T-helper 17 cell (primary cell): ENCODE data around the gene PATZ1. TPM values are rescaled to one million over a fixed set of nuclear protein-coding genes. Genes with fewer than 3 reads are reported as not detected.

Source experiments
- ATAC-seq: fragments of 150-1000 bp; cut with Tn5 transposase; 2 replicates; pipeline ENCODE4 v1.10.0; 2021; ENCODE audit warnings: mild to moderate bottlenecking, moderate library complexity
- DNase-seq, 3 donors: peaks; one replicate each; pipeline versions ENCODE4 v3.0.0 to v3.0.0-alpha.2; 2020 to 2021
- H3K9me3 ChIP-seq: one replicate; pipeline ENCODE4 v1.7.0; 2013; ENCODE audit warnings: low read length, mild to moderate bottlenecking; ENCODE audit not compliant: control insufficient read depth, poor library complexity, severe bottlenecking
- H3K27ac Mint-ChIP-seq: one replicate; pipeline ENCODE4 v1.8.0; 2022; ENCODE audit warnings: mild to moderate bottlenecking, moderate library complexity, mixed read lengths
- H3K27me3 Mint-ChIP-seq: one replicate; pipeline ENCODE4 v1.8.0; 2022; ENCODE audit warnings: mixed read lengths
- H3K36me3 Mint-ChIP-seq: one replicate; pipeline ENCODE4 v1.8.0; 2022; ENCODE audit warnings: low read depth, mixed read lengths
- H3K4me1 Mint-ChIP-seq: one replicate; pipeline ENCODE4 v1.8.0; 2022; ENCODE audit warnings: mild to moderate bottlenecking, mixed read lengths
- H3K4me3 Mint-ChIP-seq: one replicate; pipeline ENCODE4 v1.8.0; 2022; ENCODE audit warnings: mild to moderate bottlenecking, moderate library complexity, mixed read lengths
- total RNA-seq, 4 donors: library from RNA in 2 of 4; stranded (reverse) in 2 of 4; gene quantifications; one replicate each; pipeline ENCODE4 v1.2.3 and lab custom pipeline; 2022 to 2026

PATZ1 gene
- total RNA-seq, 2 donors from 2014 or later: 35.0 to 38.9 TPM

DNA sequence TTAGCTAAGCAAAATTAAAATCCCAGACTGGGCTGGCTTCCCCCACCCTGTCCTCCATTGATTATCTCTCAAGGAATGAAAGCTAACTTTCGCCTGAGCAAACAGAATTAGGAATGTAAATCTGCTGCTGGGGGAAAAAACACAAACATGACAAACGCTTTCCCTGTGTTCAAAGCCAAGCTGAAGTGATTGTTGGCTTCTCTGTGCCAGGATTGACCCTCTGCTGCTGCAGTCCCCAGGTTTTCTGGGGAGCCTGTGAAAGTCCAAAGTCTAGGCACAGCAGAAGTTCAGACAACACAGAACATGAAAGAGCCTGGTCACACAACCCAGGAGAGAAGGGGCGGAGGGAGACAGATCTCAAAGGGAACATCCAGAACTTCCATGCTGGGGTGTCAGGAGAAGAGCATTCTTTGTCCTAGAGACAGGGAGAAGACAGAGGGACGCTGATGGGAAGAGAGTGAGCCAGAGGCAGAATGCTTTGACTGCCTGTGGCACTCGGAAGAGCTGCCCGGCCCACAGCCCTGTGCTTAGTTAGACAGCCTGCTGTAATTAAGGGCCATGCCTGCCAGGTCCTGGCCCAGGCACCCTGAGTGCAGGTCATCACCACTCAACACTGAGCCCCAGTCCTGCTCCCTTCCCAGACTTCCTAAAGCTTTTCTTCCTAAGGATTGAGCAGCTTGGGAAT lies 6.9 kb downstream of the PATZ1 start:
- peaks cover 49% of the 10 kb centered on the region for H3K4me1 Mint-ChIP-seq
- no peak overlapping the region for H3K4me3 Mint-ChIP-seq
- H3K27me3 Mint-ChIP-seq: no peaks in the 10 kb centered on the region
- H3K9me3 ChIP-seq: no peaks in the 10 kb centered on the region
- H3K27ac Mint-ChIP-seq: peak overlapping the region; percentile 91
- no peak for DNase-seq
- H3K36me3 Mint-ChIP-seq: peaks cover 8% of the 10 kb centered on the region
- ATAC-seq: no peak

DNA sequence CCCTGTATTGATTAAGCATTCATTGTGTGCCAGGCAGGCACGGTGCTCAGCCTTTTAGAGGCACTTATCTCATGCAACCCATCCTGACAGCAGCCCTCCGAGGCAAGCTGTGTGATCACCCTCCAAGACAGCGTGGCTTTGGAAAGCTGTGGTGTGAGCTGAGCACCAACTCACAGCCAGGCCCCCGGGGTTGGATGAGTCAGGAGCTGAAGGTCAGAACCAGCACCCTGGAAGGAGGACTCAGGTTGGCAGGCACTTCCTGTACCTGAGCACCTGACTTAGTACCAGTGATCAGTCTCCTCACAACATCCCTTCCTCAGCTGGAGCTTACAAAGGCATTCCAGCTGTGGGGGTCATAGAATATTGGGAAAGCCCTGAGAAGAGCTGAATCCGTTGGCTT lies 9.0 kb downstream of the PATZ1 start:
- no peak overlapping the region for H3K27ac Mint-ChIP-seq
- H3K4me1 Mint-ChIP-seq: peaks cover 38% of the 10 kb centered on the region
- no peaks in the 10 kb centered on the region for H3K27me3 Mint-ChIP-seq
- no peak for DNase-seq
- no peak for ATAC-seq
- no peaks in the 10 kb centered on the region for H3K9me3 ChIP-seq
- H3K36me3 Mint-ChIP-seq: peaks cover 11% of the 10 kb centered on the region
- H3K4me3 Mint-ChIP-seq: no peak overlapping the region

DNA sequence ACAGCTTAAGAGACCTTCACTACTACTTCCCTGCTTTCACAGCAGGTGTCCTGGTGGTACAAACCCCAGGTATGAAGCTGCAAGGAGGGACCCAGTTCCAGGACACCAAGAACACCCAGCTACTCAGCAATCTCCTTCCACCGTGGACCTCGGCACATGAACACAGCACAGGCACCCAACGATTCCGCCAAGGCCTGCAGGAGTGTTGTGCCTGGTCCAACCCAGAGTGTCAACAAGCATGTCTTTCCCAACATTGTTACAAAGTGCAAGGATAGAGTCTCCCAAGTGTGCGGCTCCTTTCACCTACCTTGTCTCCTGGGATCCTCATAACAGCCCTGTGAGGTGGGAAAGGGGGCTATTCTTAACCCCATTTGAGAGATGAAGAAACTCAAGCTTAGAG lies 11.8 kb downstream of the PATZ1 start:
- H3K9me3 ChIP-seq: no peaks in the 10 kb centered on the region
- no peak for ATAC-seq
- Mint-ChIP-seq H3K27ac (peak overlapping the region; percentile 69), H3K27me3 (no peaks in the 10 kb centered on the region), H3K36me3 (peaks cover 11% of the 10 kb centered on the region), H3K4me1 (peaks cover 20% of the 10 kb centered on the region), H3K4me3 (no peak overlapping the region)
- DNase-seq: no peak

DNA sequence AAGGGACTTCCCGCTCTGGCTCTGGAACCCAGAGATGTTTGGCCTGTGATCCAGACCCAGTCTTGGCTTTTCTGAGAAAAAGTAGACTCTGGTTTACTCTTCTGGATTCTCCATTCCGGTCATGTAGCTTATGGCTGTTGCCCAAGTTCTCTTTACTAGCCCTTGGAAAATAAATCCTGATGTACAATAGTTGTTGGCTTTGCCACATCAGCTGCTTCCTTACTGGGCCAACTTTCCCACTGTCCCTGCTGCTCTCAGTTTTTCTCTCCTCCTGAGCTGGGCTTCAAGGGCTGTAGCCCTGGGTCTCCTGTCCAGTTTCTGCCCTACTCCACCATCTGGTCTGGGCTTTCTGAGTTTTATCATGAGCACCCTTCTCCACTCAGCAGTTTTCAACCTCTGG lies 12.5 kb downstream of the PATZ1 start:
- Mint-ChIP-seq H3K27me3 (no peaks in the 10 kb centered on the region), H3K36me3 (peaks cover 11% of the 10 kb centered on the region), H3K4me1 (peaks cover 18% of the 10 kb centered on the region), H3K4me3 (no peak overlapping the region), H3K27ac (peak overlapping the region; percentile 69)
- H3K9me3 ChIP-seq: no peaks in the 10 kb centered on the region
- ATAC-seq: no peak
- DNase-seq: no peak

DNA sequence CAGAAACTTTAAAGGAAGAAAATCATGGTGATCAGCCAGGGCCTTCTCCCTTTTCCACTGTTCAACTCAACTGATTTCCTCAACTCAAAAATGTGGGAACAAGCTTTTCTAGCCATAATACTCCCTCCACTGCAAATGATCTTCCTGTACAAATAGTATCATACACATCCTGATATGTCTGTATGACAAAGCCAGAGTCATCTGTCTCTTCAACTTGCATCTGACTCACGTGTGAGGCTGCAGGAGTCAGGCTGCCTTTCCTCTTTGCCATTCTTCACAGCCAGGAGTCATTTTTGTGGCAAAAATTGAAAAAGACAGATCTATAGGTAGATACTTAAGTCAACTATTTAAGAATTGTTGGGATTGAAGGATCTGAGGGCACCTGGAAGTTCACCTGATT lies 13.3 kb downstream of the PATZ1 start:
- ATAC-seq (no peak), DNase-seq (no peak)
- no peak overlapping the region for H3K4me3 Mint-ChIP-seq
- H3K27ac Mint-ChIP-seq: peak overlapping the region; percentile 69
- no peaks in the 10 kb centered on the region for H3K9me3 ChIP-seq
- peaks cover 11% of the 10 kb centered on the region for H3K36me3 Mint-ChIP-seq
- peaks cover 16% of the 10 kb centered on the region for H3K4me1 Mint-ChIP-seq
- no peaks in the 10 kb centered on the region for H3K27me3 Mint-ChIP-seq

DNA sequence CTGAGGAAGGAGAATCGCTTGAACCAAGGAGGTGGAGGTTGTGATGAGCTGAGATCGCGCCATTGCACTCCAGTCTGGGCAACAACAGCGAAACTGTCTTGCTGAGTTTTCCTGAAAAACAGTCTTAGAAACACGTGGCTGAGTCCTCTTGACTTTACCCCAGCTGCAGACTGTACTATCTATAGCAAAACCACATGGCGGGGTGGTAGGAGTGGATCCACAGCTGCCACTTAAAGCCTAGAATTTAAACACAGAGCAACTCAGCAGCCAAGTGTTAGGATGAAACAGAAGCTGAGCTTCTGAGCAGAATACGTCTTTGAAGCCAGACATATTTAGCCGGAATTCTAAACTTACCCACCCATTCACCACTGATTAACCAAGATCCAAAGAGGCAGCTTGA lies 14.1 kb downstream of the PATZ1 start:
- ATAC-seq: no peak
- no peaks in the 10 kb centered on the region for H3K27me3 Mint-ChIP-seq
- H3K4me3 Mint-ChIP-seq: no peak overlapping the region
- no peak for DNase-seq
- H3K27ac Mint-ChIP-seq: no peak overlapping the region
- H3K36me3 Mint-ChIP-seq: peaks cover 11% of the 10 kb centered on the region
- no peaks in the 10 kb centered on the region for H3K9me3 ChIP-seq
- H3K4me1 Mint-ChIP-seq: peaks cover 16% of the 10 kb centered on the region

DNA sequence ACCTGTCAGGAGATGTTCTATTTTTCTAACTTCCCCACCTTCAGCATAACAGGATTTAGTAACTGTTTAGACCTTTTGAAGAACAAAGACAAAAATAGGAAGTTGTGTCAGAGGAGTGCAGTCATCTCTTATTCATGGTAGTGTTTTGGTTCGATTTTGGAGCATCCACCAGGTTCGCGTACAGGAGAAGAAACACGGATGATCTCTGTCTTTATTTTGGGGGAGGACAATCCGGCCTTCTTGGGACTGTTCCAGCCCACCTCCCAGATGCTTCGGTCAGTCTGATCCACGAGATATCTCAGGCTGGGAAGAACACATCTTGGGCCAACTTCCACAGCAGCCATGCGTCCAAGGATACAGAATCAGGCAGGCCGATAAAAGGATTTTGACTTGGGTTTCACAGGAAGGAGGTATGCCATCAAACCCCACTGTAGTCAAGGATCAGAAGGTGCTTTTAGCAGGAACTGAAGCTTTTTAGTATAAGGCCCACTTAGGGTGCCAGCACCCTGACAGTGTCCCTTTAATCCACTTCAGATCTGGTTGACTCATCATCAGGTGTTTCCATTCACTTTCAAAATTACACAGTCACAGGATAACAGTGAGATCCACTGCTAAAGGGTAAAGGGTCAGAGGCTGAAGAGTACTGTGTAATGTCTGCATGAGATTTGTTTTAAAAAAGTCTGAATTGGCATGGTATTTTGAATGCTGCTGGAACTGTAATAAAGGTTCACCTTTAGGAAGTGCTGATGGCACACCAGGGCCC lies 16.5 kb downstream of the PATZ1 start:
- Mint-ChIP-seq H3K27ac (no peak overlapping the region), H3K36me3 (peaks cover 21% of the 10 kb centered on the region), H3K4me3 (no peak overlapping the region), H3K4me1 (peaks cover 18% of the 10 kb centered on the region), H3K27me3 (no peaks in the 10 kb centered on the region)
- DNase-seq (no peak), ATAC-seq (no peak)
- no peaks in the 10 kb centered on the region for H3K9me3 ChIP-seq

DNA sequence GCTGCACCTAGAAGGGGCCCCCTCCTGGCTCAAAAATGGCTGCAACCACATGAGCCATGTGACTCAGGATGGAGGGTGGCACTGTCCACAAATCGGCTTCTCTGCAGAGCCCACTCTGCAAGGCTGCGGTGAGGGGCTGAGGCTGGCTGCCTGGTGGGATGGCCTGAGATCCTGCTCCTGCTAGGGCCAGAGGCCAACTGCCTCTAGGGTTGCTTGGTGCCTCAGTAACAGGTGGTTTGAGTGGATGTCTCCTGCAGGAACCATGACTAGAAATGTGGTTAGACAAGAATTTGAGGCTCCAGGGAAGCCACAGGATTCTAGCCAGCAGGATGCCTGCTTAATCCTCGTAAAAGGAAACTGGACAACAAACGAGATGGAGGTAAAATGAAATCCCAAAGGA lies 17.1 kb downstream of the PATZ1 start:
- Mint-ChIP-seq H3K36me3 (peaks cover 21% of the 10 kb centered on the region), H3K4me1 (peaks cover 17% of the 10 kb centered on the region), H3K27ac (no peak overlapping the region), H3K4me3 (no peak overlapping the region), H3K27me3 (no peaks in the 10 kb centered on the region)
- H3K9me3 ChIP-seq: no peaks in the 10 kb centered on the region
- ATAC-seq (no peak), DNase-seq (no peak)

DNA sequence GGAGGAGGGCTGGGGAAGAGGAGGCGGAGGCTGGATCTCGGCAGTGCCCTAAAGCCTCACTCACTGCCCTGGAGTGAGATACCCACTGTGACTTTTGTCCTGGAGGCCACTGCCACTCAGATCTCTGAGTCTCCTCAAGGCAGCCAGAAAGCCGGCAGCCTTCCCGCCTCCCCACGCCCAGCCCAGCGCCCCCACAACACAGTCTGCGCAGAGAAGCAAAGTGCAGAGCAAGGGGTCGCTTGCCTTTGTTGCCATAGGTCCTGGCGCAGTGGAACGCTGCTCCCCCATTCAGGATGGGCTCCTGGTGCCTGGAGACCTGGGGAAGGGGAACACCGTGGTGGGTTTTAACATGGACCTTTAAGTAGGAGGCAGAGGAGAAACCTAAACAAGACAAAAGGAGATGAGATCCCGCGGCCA lies 17.6 kb downstream of the PATZ1 start:
- DNase-seq (no peak), ATAC-seq (no peak)
- Mint-ChIP-seq H3K36me3 (peaks cover 21% of the 10 kb centered on the region), H3K27me3 (no peaks in the 10 kb centered on the region), H3K4me3 (no peak overlapping the region), H3K4me1 (peaks cover 14% of the 10 kb centered on the region), H3K27ac (no peak overlapping the region)
- H3K9me3 ChIP-seq: no peaks in the 10 kb centered on the region

DNA sequence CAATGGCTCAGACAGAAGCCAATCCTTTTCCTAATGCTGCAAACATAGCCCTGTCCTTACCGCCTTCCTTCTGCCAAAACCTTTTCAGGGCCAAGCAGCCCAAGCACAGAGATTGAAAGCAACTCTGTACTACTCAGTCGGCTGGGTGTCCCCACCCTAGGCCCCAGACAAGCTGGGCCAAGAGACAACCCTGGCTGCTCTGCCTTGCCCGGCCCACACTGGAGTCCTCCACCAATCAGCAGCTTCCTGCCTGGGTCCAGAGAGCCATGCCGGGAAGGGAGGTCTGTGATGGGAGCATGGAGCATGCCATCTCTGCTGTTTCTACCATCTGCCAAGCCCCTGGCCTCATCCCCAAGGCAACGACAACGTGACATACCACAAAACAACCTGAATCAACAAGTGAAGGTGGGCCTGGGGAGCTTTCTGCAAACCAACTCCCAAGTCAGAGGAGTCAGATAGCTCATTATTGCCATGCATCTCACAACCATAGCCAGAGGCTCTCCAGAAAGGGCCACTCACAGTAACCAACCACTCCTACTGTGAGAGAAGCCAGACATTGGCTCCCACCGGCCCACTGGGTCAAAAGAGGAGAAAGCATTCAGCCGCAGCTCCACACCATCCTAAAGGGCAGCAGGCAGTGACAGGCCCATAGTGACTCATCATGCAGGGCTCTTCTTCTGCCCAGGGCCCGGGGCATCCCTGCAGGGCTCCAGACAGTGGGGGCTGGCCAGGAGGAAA lies 18.2 kb downstream of the PATZ1 start:
- H3K9me3 ChIP-seq: no peaks in the 10 kb centered on the region
- Mint-ChIP-seq H3K27me3 (no peaks in the 10 kb centered on the region), H3K36me3 (peaks cover 21% of the 10 kb centered on the region), H3K4me1 (peaks cover 11% of the 10 kb centered on the region), H3K27ac (no peak overlapping the region), H3K4me3 (no peak overlapping the region)
- ATAC-seq (no peak), DNase-seq (no peak)

DNA sequence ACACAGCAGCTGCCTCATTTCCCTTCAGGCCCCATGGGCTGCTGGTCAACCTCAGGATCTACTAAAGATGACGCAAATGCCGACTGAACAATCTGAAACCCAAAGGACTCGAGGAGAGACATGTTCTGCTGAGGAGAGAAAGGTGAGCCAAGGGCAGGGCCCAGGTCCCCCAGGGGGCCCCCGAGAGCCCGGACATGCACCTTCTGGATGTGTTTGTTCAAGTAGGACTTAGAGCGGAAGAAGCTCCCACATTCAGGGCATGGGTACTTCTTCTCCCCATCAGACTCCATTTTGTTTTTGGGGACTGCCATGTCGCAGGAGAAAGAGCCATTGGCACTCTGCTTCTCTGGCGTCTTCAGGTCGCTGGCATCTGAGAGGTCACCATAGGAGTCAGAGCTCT lies 19.3 kb downstream of the PATZ1 start:
- Mint-ChIP-seq H3K27ac (no peak overlapping the region), H3K4me3 (no peak overlapping the region), H3K4me1 (peaks cover 8% of the 10 kb centered on the region), H3K27me3 (no peaks in the 10 kb centered on the region), H3K36me3 (peaks cover 17% of the 10 kb centered on the region)
- no peak for DNase-seq
- ATAC-seq: no peak
- H3K9me3 ChIP-seq: no peaks in the 10 kb centered on the region

DNA sequence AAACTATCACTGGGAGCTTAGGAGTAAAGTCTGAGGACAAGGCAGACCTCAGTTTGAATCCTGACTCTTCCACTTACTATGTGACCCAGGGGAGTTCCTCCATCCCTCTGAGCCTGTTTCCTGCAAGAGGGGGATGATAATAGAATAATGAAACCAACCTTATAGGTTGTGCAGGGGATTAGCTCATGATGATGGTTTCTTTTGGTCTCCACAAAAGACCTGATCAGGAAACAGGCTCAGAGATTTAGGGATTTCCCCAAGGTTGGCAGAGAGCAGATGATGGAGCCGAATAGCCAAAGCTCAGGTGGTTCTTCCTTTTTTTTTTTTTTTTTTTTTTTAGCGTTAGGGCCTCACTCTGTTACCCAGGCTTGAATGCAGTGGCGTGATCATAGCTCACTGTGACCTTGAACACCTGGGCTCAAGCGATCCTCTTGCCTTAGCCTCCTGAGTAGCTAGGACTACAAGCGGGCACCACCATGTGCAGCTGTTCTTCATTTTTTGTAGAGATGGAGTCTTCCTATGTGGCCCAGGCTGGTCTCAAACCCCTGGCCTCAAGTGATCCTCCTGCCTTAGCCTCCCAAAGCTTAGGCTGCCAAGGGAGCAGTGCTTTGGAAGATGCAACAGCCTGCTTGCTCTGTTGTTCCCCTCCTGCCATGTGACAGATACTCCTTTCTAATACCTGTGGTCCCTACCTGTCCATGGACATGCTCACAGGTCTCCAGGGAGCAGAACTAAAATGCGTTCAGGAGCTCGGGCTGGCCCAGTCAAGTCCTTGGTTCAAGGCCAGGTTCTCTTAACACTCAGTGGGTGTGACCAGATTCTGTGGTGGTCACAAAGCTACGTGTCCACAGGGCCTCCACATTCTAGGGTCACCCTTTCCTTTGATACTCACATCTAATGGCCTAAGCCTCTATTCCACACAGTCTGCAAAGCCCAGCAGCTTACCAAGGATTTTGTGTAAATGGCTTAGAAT lies 22.3 kb downstream of the PATZ1 start:
- H3K27me3 Mint-ChIP-seq: no peaks in the 10 kb centered on the region
- H3K4me3 Mint-ChIP-seq: no peak overlapping the region
- DNase-seq (no peak), ATAC-seq (peak; percentile 65)
- H3K36me3 Mint-ChIP-seq: peaks cover 15% of the 10 kb centered on the region
- peaks cover 8% of the 10 kb centered on the region for H3K4me1 Mint-ChIP-seq
- H3K27ac Mint-ChIP-seq: peak overlapping the region; percentile 41
- H3K9me3 ChIP-seq: no peaks in the 10 kb centered on the region
